ENCODE measurements around the gene CARMIL1.

DNA sequence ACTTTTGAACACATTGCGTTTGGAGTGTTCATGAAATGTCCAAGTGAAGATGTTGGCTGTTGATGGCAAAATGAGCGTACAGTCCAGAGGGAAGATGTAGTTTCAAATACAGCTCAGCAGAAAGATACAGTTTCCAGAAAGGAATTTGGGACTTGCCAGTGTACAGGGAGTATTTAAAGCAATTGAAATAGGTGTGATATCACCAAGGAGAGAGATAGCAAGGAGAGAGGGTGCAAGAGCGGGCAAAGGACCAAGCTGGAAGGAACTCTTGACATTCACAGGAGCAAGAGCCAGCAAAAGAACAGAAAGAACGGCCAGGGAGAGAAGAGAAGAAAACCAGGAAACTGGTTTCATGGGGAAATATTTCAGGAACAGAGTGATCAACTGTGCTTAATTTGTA lies 47.8 kb downstream of the CARMIL1 start:
- TF ChIP-seq POLR2A (IDR thresholded peaks at IDR 0.05), result no peak
- TF ChIP-seq POLR2AphosphoS5 (IDR thresholded peaks at IDR 0.05), result no peak
- TF ChIP-seq, protein P1, sequence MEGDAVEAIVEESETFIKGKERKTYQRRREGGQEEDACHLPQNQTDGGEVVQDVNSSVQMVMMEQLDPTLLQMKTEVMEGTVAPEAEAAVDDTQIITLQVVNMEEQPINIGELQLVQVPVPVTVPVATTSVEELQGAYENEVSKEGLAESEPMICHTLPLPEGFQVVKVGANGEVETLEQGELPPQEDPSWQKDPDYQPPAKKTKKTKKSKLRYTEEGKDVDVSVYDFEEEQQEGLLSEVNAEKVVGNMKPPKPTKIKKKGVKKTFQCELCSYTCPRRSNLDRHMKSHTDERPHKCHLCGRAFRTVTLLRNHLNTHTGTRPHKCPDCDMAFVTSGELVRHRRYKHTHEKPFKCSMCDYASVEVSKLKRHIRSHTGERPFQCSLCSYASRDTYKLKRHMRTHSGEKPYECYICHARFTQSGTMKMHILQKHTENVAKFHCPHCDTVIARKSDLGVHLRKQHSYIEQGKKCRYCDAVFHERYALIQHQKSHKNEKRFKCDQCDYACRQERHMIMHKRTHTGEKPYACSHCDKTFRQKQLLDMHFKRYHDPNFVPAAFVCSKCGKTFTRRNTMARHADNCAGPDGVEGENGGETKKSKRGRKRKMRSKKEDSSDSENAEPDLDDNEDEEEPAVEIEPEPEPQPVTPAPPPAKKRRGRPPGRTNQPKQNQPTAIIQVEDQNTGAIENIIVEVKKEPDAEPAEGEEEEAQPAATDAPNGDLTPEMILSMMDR (IDR thresholded peaks at IDR 0.05), result no peak
- no peak for TF ChIP-seq EP300 (IDR thresholded peaks at IDR 0.05)
